ENCODE data around the gene MELTF. TPM values are rescaled to one million over a fixed set of nuclear protein-coding genes. Genes with fewer than 3 reads are reported as not detected.

The MELTF gene
- total and polyA plus RNA-seq, 2 donors (not counting 1 experiment from before 2014, with no cell fraction given), result 0.13 to 2.9 TPM

DNA sequence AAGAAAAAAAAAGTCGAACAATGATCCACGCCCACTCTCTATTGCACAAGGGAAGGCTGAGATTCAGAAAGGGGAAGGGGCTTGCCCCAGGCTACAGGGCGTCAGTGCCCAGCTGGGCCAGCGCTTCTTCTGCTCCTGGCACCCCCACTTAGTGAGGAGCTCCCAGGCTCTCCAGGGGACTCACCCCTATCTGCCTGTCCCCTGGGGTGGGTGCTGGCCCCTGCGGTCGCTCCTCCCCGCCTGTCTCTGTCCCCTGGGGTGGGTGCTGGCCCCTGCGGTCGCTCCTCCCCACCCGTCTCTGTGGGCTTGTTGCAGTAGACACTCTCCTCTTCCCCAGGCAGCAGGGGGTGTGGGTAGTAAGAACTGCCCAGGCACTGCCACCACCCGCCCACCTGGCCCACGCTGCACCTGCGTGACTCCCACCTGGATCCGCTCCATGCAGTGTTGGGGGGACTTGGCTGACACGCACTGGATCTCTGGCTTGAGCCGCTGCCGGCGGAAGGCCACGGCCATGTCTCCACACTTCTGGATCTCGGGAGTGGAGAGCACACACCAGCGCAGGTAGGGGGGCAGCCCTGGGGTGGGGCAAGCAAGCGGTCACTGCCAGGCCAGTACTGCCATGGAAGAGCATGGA lies 14.6 kb downstream of the MELTF start:
- no peaks in the 10 kb centered on the region for H4K20me1 ChIP-seq (ENCODE audit: control insufficient read depth, insufficient read depth, low read length, poor library complexity, severe bottlenecking)
- peaks cover 0 to 3% (median 0%) of the 10 kb centered on the region in 3 donors for H3K9me3 ChIP-seq (ENCODE audit: control extremely low read depth in 1 of 3, control insufficient read depth in 2 of 3, insufficient read depth in 1 of 3, low read length in 2 of 3)
- TF ChIP-seq, protein P1, sequence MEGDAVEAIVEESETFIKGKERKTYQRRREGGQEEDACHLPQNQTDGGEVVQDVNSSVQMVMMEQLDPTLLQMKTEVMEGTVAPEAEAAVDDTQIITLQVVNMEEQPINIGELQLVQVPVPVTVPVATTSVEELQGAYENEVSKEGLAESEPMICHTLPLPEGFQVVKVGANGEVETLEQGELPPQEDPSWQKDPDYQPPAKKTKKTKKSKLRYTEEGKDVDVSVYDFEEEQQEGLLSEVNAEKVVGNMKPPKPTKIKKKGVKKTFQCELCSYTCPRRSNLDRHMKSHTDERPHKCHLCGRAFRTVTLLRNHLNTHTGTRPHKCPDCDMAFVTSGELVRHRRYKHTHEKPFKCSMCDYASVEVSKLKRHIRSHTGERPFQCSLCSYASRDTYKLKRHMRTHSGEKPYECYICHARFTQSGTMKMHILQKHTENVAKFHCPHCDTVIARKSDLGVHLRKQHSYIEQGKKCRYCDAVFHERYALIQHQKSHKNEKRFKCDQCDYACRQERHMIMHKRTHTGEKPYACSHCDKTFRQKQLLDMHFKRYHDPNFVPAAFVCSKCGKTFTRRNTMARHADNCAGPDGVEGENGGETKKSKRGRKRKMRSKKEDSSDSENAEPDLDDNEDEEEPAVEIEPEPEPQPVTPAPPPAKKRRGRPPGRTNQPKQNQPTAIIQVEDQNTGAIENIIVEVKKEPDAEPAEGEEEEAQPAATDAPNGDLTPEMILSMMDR (IDR thresholded peaks at IDR 0.05), result no peak
- no peak for TF ChIP-seq EZH2 (IDR thresholded peaks at IDR 0.05; ENCODE audit: borderline replicate concordance, insufficient read depth, low read depth, low read length, poor library complexity, severe bottlenecking)
- WGBS (ENCODE audit: insufficient coverage), result 97% methylated on average over 13 of the region's 22 CpGs
- ChIA-PET POLR2A (interaction anchor here (0.6 kb wide), 1 partner anchor 14 kb away, joined by 5 read pairs; no protein-coding TSS in a partner anchor), CTCF (no interaction called here)
- peaks cover 0 to 2% (median 0%) of the 10 kb centered on the region in 4 experiments for H3K27me3 ChIP-seq (replicated peaks in 1 of 4; ENCODE audit: control extremely low read depth in 1 of 4, control insufficient read depth in 3 of 4, insufficient read depth in 4 of 4, low read length in 3 of 4)
- H3K27ac Mint-ChIP-seq, result no peak overlapping the region
- H3K27ac ChIP-seq (ENCODE audit: low read length in 2 of 2), result no peak overlapping the region
- DNase-seq, result no peak
- intact Hi-C loops (cut with micrococcal nuclease), result no loop called here
- ATAC-seq (ENCODE audit: low read depth), result no peak
- no peak overlapping the region for H2AFZ ChIP-seq (ENCODE audit: insufficient read depth, low read depth, low read length, poor library complexity, severe bottlenecking)
- no peak overlapping the region for H3K4me3 ChIP-seq (ENCODE audit: control extremely low read depth in 1 of 5, extremely low read depth in 1 of 5, insufficient read depth in 1 of 5, low read depth in 2 of 5, low read length in 4 of 5)
- no peak overlapping the region for H3K4me3 Mint-ChIP-seq
- H3K4me1 ChIP-seq (ENCODE audit: control insufficient read depth in 2 of 2, insufficient read depth in 2 of 2, low read length in 2 of 2), result no peaks in the 10 kb centered on the region
- no peak overlapping the region for H3K9ac ChIP-seq (ENCODE audit: low read length)
- no peaks in the 10 kb centered on the region for H3K79me2 ChIP-seq (ENCODE audit: control insufficient read depth, insufficient read depth, low read length)
- H3K27me3 Mint-ChIP-seq, result peaks cover 6% of the 10 kb centered on the region
- H3K4me1 Mint-ChIP-seq, result no peaks in the 10 kb centered on the region
- no peaks in the 10 kb centered on the region for H3K36me3 ChIP-seq (replicated peaks in 1 of 2; ENCODE audit: control extremely low read depth in 1 of 2, control insufficient read depth in 1 of 2, extremely low read depth in 1 of 2, insufficient read depth in 2 of 2, low read length in 1 of 2)
- H3K4me2 ChIP-seq (replicated peaks; ENCODE audit: low read depth, low read length, poor library complexity, severe bottlenecking), result no peak overlapping the region
- H3K9me3 Mint-ChIP-seq (ENCODE audit: insufficient read depth), result no peaks in the 10 kb centered on the region

DNA sequence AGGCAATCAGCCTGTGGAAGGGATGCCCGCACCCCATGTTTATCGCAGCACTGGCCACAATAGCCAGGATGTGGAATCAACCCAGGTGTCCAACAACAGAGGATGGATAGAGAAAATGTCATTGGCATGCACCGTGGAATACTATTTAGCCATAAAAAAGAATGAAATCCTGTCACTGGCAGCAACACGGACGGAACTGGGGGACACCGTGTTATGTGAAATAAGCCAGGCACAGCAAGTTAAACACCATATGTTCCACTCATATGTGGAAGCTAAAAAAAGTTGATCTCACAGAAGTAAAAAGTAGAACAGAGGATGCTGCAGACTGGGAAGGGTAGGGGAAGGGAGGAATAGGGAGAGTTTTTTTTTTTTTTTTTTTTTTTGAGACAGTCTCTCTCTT lies 15.6 kb downstream of the MELTF start:
- 97% methylated on average over 6 of the region's 6 CpGs for WGBS (ENCODE audit: insufficient coverage)
- Histone ChIP-seq H3K27me3 (replicated peaks in 1 of 4; ENCODE audit: control extremely low read depth in 1 of 4, control insufficient read depth in 3 of 4, insufficient read depth in 4 of 4, low read length in 3 of 4) (peaks cover 0 to 4% (median 0%) of the 10 kb centered on the region in 4 experiments), H3K4me3 (ENCODE audit: control extremely low read depth in 1 of 5, extremely low read depth in 1 of 5, insufficient read depth in 1 of 5, low read depth in 2 of 5, low read length in 4 of 5) (no peak overlapping the region), H3K36me3 (replicated peaks in 1 of 2; ENCODE audit: control extremely low read depth in 1 of 2, control insufficient read depth in 1 of 2, extremely low read depth in 1 of 2, insufficient read depth in 2 of 2, low read length in 1 of 2) (no peaks in the 10 kb centered on the region), H3K4me2 (replicated peaks; ENCODE audit: low read depth, low read length, poor library complexity, severe bottlenecking) (no peak overlapping the region), H3K9ac (ENCODE audit: low read length) (no peak overlapping the region), H2AFZ (ENCODE audit: insufficient read depth, low read depth, low read length, poor library complexity, severe bottlenecking) (no peak overlapping the region), H3K79me2 (ENCODE audit: control insufficient read depth, insufficient read depth, low read length) (no peaks in the 10 kb centered on the region), H3K9me3 (ENCODE audit: control extremely low read depth in 1 of 3, control insufficient read depth in 2 of 3, insufficient read depth in 1 of 3, low read length in 2 of 3) (peaks cover 0 to 3% (median 0%) of the 10 kb centered on the region in 3 donors), H3K4me1 (ENCODE audit: control insufficient read depth in 2 of 2, insufficient read depth in 2 of 2, low read length in 2 of 2) (no peaks in the 10 kb centered on the region), H4K20me1 (ENCODE audit: control insufficient read depth, insufficient read depth, low read length, poor library complexity, severe bottlenecking) (no peaks in the 10 kb centered on the region), H3K27ac (ENCODE audit: low read length in 2 of 2) (no peak overlapping the region)
- CTCF ChIA-PET, result interaction anchor here (0.8 kb wide), 1 partner anchor 15 kb away, joined by 3 read pairs; the partner anchor contains the start of gene MELTF
- no peak for TF ChIP-seq EZH2 (IDR thresholded peaks at IDR 0.05; ENCODE audit: borderline replicate concordance, insufficient read depth, low read depth, low read length, poor library complexity, severe bottlenecking)
- TF ChIP-seq, protein P1 (IDR thresholded peaks at IDR 0.05), result no peak
- POLR2A ChIA-PET, result interaction anchor here (0.6 kb wide), 1 partner anchor 51 kb away, joined by 3 read pairs; no protein-coding TSS in a partner anchor
- Mint-ChIP-seq H3K4me3 (no peak overlapping the region), H3K27me3 (peaks cover 6% of the 10 kb centered on the region), H3K27ac (no peak overlapping the region), H3K4me1 (no peaks in the 10 kb centered on the region), H3K9me3 (ENCODE audit: insufficient read depth) (no peaks in the 10 kb centered on the region)
- ATAC-seq (ENCODE audit: low read depth) (no peak), DNase-seq (no peak)
- intact Hi-C loops (cut with micrococcal nuclease), result no loop called here
